ENCODE data around the gene CUX1. TPM values are rescaled to one million over a fixed set of nuclear protein-coding genes. Genes with fewer than 3 reads are reported as not detected.

Gene CUX1
- total RNA-seq, 4 donors from 2014 or later: 40.0 to 55.9 (median 47.3) TPM

DNA sequence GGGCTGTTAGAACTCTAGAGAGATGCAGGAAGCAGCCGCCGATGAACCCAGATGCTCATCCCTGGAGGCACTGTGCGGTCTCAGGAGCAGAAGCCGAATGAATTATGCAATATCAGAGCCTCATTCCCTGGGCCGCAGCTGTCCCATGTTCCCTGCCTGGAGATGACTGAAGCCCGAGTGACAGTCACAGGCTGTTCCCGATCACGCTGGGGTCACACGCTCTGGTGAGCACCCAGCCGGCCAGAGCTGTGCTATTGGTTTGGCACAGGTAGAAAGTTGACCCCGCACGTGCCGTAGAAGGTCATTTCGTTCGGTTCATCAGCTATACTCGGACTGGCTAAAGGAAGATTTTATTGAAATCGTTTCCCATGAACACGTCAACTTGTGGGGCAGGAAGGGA, 328.7 kb downstream of the CUX1 start:
- Histone ChIP-seq H3K36me3 (peaks cover 0 to 27% (median 5%) of the 10 kb centered on the region in 3 donors), H3K9me3 (no peaks in the 10 kb centered on the region), H3K27ac (no peak overlapping the region), H3K27me3 (no peaks in the 10 kb centered on the region), H3K4me3 (no peak overlapping the region), H3K4me1 (peaks cover 0 to 28% (median 3%) of the 10 kb centered on the region in 3 donors)
- DNase-seq: no peak
- WGBS, 2 donors: 94 to 97% methylated on average over 10 to 15 of the region's 18 CpGs
- TF ChIP-seq, protein P1, sequence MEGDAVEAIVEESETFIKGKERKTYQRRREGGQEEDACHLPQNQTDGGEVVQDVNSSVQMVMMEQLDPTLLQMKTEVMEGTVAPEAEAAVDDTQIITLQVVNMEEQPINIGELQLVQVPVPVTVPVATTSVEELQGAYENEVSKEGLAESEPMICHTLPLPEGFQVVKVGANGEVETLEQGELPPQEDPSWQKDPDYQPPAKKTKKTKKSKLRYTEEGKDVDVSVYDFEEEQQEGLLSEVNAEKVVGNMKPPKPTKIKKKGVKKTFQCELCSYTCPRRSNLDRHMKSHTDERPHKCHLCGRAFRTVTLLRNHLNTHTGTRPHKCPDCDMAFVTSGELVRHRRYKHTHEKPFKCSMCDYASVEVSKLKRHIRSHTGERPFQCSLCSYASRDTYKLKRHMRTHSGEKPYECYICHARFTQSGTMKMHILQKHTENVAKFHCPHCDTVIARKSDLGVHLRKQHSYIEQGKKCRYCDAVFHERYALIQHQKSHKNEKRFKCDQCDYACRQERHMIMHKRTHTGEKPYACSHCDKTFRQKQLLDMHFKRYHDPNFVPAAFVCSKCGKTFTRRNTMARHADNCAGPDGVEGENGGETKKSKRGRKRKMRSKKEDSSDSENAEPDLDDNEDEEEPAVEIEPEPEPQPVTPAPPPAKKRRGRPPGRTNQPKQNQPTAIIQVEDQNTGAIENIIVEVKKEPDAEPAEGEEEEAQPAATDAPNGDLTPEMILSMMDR (IDR thresholded peaks at IDR 0.05): no peak
- no peak for TF ChIP-seq POLR2A (IDR thresholded peaks at IDR 0.05)
- intact Hi-C loops (cut with DNase I): no loop called here

- H3K27me3 ChIP-seq: no peaks in the 10 kb centered on the region
- peaks cover 0 to 27% (median 5%) of the 10 kb centered on the region in 3 donors for H3K36me3 ChIP-seq
- H3K4me1 ChIP-seq: peaks cover 0 to 31% (median 5%) of the 10 kb centered on the region in 3 donors
- no peak for DNase-seq
- H3K27ac ChIP-seq: no peak overlapping the region
- H3K9me3 ChIP-seq: no peaks in the 10 kb centered on the region
- H3K4me3 ChIP-seq: no peak overlapping the region
- intact Hi-C loops (cut with DNase I): no loop called here
- WGBS, 2 donors: 50 to 57% methylated on average over 7 to 10 of the region's 10 CpGs
- TF ChIP-seq, protein P1 (IDR thresholded peaks at IDR 0.05): no peak
Observed at GRCh38 chr7:102147008-102147407, 329.6 kb downstream of the CUX1 start.

GRCh38 chr7:102148799-102149198, 331.4 kb downstream of the CUX1 start:
- DNase-seq: no peak
- TF ChIP-seq, protein P1 (IDR thresholded peaks at IDR 0.05): no peak
- TF ChIP-seq POLR2A (IDR thresholded peaks at IDR 0.05): no peak
- intact Hi-C loops (cut with DNase I): no loop called here
- Histone ChIP-seq H3K9me3 (no peaks in the 10 kb centered on the region), H3K4me3 (no peak overlapping the region), H3K27ac (no peak overlapping the region), H3K4me1 (peaks cover 8 to 46% (median 17%) of the 10 kb centered on the region in 3 donors), H3K36me3 (peaks cover 0 to 18% (median 5%) of the 10 kb centered on the region in 3 donors), H3K27me3 (no peaks in the 10 kb centered on the region)
- whole genome bisulfite sequencing, 2 donors: 90 to 92% methylated on average over 9 of the region's 9 CpGs

- intact Hi-C loops (cut with DNase I): no loop called here
- peaks cover 0 to 18% (median 5%) of the 10 kb centered on the region in 3 donors for H3K36me3 ChIP-seq
- peaks cover 8 to 47% (median 17%) of the 10 kb centered on the region in 3 donors for H3K4me1 ChIP-seq
- 73 to 86% methylated on average over 5 to 6 of the region's 12 CpGs for WGBS, 2 donors
- TF ChIP-seq, protein P1 (IDR thresholded peaks at IDR 0.05): no peak
- no peak for TF ChIP-seq POLR2A (IDR thresholded peaks at IDR 0.05)
- no peak for DNase-seq
- no peaks in the 10 kb centered on the region for H3K9me3 ChIP-seq
- H3K27ac ChIP-seq: no peak overlapping the region
- H3K4me3 ChIP-seq: no peak overlapping the region
- no peaks in the 10 kb centered on the region for H3K27me3 ChIP-seq
Observed at GRCh38 chr7:102149416-102149815, 332.0 kb downstream of the CUX1 start.

- no peak for DNase-seq
- WGBS, 2 donors: 87 to 94% methylated on average over 17 to 18 of the region's 18 CpGs
- intact Hi-C loops (cut with DNase I): no loop called here
Observed at GRCh38 chr7:102150266-102150665, 332.8 kb downstream of the CUX1 start.

More at GRCh38 chr7:102150266-102150665, 332.8 kb downstream of the CUX1 start:
- Histone ChIP-seq H3K4me3 (no peak overlapping the region), H3K4me1 (peaks cover 8 to 47% (median 17%) of the 10 kb centered on the region in 3 donors), H3K36me3 (peaks cover 0 to 17% (median 5%) of the 10 kb centered on the region in 3 donors), H3K27ac (no peak overlapping the region), H3K27me3 (no peaks in the 10 kb centered on the region), H3K9me3 (no peaks in the 10 kb centered on the region)
- no peak for TF ChIP-seq POLR2A (IDR thresholded peaks at IDR 0.05)

Measured in esophagus squamous epithelium (tissue), 5 donors.